A549 (cell line): ENCODE measurements around the gene EYA2. TPM values are rescaled to one million over a fixed set of nuclear protein-coding genes. Genes with fewer than 3 reads are reported as not detected.

Source experiments
- ATAC-seq, 2 experiments: fragments of 200-7000 bp in 1 of 2; fragments of >200 bp in 1 of 2; cut with Nextera tagmentation in 1 of 2; cut with Tn5 transposase in 1 of 2; 3 replicates each; pipeline versions ENCODE4 v1.8.0 to v1.9.1; 2018 to 2020; ENCODE audit warnings: mild to moderate bottlenecking in 1 of 2, moderate library complexity in 1 of 2
- CTCF ChIA-PET: fragments of 300-600 bp; sonication (Branson Sonifier 250); formaldehyde crosslinking; extraction: SDS; loops from one replicate; lab custom pipeline; 2021; ENCODE audit warnings: antibody characterized with exemption, inconsistent platforms; lab: Yijun Ruan, JAX
- POLR2A ChIA-PET: fragments of 350-600 bp; formaldehyde crosslinking; extraction: SDS; loops from one replicate; lab custom pipeline; 2021; ENCODE audit warnings: antibody characterized with exemption, inconsistent platforms; lab: Yijun Ruan, JAX
- DNase-seq, 2 experiments: peaks; one replicate each; pipeline versions ENCODE4 v3.0.0 to v3.0.0-alpha.2; 2011 to 2016; ENCODE audit warnings: low read depth in 1 of 2, low spot score in 1 of 2
- FAIRE-seq: peaks from 2 replicates; lab custom pipeline; 2011; peaks lifted over from hg19 to GRCh38; lab: Jason Lieb, UNC
- H3K27ac ChIP-seq, 2 experiments: fragments of >200 bp; sonication (Bioruptor Twin); formaldehyde crosslinking; 3 replicates each; pipeline ENCODE4 v1.5.1; 2016 to 2017
- H3K4me1 ChIP-seq: fragments of >200 bp; sonication (Bioruptor Twin); formaldehyde crosslinking; 3 replicates; pipeline ENCODE4 v1.6.1; 2016
- H3K4me2 ChIP-seq: fragments of >200 bp; sonication (Bioruptor Twin); formaldehyde crosslinking; 3 replicates; pipeline ENCODE4 v1.6.1; 2016
- H3K4me3 ChIP-seq: fragments of >200 bp; sonication (Bioruptor Twin); formaldehyde crosslinking; 3 replicates; pipeline ENCODE4 v1.5.1; 2016
- H3K9me3 ChIP-seq: fragments of >200 bp; sonication (Bioruptor Twin); formaldehyde crosslinking; 3 replicates; pipeline ENCODE4 v1.6.1; 2016
- CBX2 ChIP-seq: fragments of 200-600 bp; sonication (generic); IDR thresholded peaks from 2 replicates; pipeline ENCODE4 v1.6.1; 2016; ENCODE audit warnings: low read depth, mild to moderate bottlenecking, borderline replicate concordance
- CHD2 ChIP-seq: fragments of 150-350 bp; IDR thresholded peaks from 2 replicates; pipeline ENCODE4 v1.6.1; 2014; ENCODE audit warnings: low read length; ENCODE audit not compliant: partially characterized antibody
- EP300 ChIP-seq, 2 experiments: fragments of >200 bp; sonication (Bioruptor Twin); formaldehyde crosslinking; IDR thresholded peaks; 2 replicates in 1 of 2; 3 replicates in 1 of 2; pipeline ENCODE4 v1.6.1; 2016 to 2017
- FOSL2 ChIP-seq, 2 experiments: fragments of 450-650 bp in 1 of 2; fragments of >200 bp in 1 of 2; sonication (Bioruptor Twin) in 1 of 2; formaldehyde crosslinking; IDR thresholded peaks; 2 replicates each; pipeline versions ENCODE4 v1.5.0 to v1.6.1; 2016 to 2020; ENCODE audit warnings: mild to moderate bottlenecking in 1 of 2, moderate library complexity in 1 of 2
- FOXS1 ChIP-seq: fragments of 250-450 bp; sonication (Bioruptor Pico); IDR thresholded peaks from 2 replicates; pipeline ENCODE4 v1.5.0; 2020; ENCODE audit warnings: mild to moderate bottlenecking, moderate library complexity
- GATA3 ChIP-seq: IDR thresholded peaks from 2 replicates; pipeline ENCODE4 v1.6.1; 2012; ENCODE audit warnings: borderline replicate concordance
- HDAC2 ChIP-seq: fragments of 200-600 bp; sonication (generic); IDR thresholded peaks from 2 replicates; pipeline ENCODE4 v1.6.1; 2016
- JUN ChIP-seq, 2 experiments: fragments of >200 bp; sonication (Bioruptor Twin); formaldehyde crosslinking; IDR thresholded peaks; 2 replicates in 1 of 2; 3 replicates in 1 of 2; pipeline ENCODE4 v1.6.1; 2016 to 2017
- JUNB ChIP-seq: fragments of >200 bp; sonication (Bioruptor Twin); formaldehyde crosslinking; IDR thresholded peaks from 2 replicates; pipeline ENCODE4 v1.6.1; 2016
- KDM1A ChIP-seq: fragments of 200-600 bp; sonication (generic); IDR thresholded peaks from 2 replicates; pipeline ENCODE4 v1.6.1; 2016; ENCODE audit warnings: low read depth, mild to moderate bottlenecking
- MAZ ChIP-seq: fragments of 150-350 bp; IDR thresholded peaks from 2 replicates; pipeline ENCODE4 v1.6.1; 2014; ENCODE audit warnings: antibody characterized with exemption, low read depth, low read length, borderline replicate concordance
- NPAS2 ChIP-seq: fragments of 250-450 bp; sonication (Bioruptor Pico); IDR thresholded peaks from 2 replicates; pipeline ENCODE4 v1.8.0; 2022; ENCODE audit warnings: mild to moderate bottlenecking, moderate library complexity, borderline replicate concordance
- NR3C1 ChIP-seq: fragments of >200 bp; sonication (Bioruptor Twin); formaldehyde crosslinking; IDR thresholded peaks from 3 replicates; pipeline ENCODE4 v1.6.1; 2017
- POLR2A ChIP-seq: IDR thresholded peaks from 2 replicates; pipeline ENCODE4 v1.6.1; 2012; ENCODE audit warnings: mild to moderate bottlenecking, low read length
- RCOR1 ChIP-seq: fragments of 150-350 bp; IDR thresholded peaks from 2 replicates; pipeline ENCODE4 v1.6.1; 2014; ENCODE audit warnings: antibody characterized with exemption, low read length, low read depth
- TFCP2L1 ChIP-seq: fragments of 250-450 bp; sonication (Bioruptor Pico); IDR thresholded peaks from 2 replicates; pipeline ENCODE4 v1.5.0; 2021; ENCODE audit warnings: mild to moderate bottlenecking
- ZSCAN20 ChIP-seq: fragments of 250-450 bp; sonication (Bioruptor Pico); IDR thresholded peaks from 2 replicates; pipeline ENCODE4 v1.8.0; 2022; ENCODE audit warnings: mild to moderate bottlenecking, moderate library complexity
- WGBS: methylation state at CpG from one replicate; pipeline ENCODE4 v1.1.6; 2017; ENCODE audit errors: missing lambda C conversion rate; 5-methylcytosine and 5-hydroxymethylcytosine counted together
- polyA plus RNA-seq, 4 experiments: library from polyadenylated mRNA; depleted of rRNA in 3 of 4; stranded (reverse); fragments of >200 nt; fragmentation: RNase III in 1 of 4; extraction: RNeasy Plus Mini Kit Qiagen cat#74134 plus additional on column Dnase treatment in 1 of 4; gene quantifications; 2 replicates in 3 of 4; 3 replicates in 1 of 4; pipeline ENCODE4 v1.2.3, GENCODE V29; 2011 to 2017
- TF ChIP-seq, protein P1 (sequence below): fragments of 200-600 bp; sonication (generic); IDR thresholded peaks from 2 replicates; pipeline ENCODE4 v1.6.1; 2016; ENCODE audit warnings: antibody characterized with exemption, mild to moderate bottlenecking, moderate library complexity
- TF ChIP-seq, protein P2 (sequence below): fragments of 250-450 bp; sonication (Bioruptor Pico); IDR thresholded peaks from 2 replicates; pipeline ENCODE4 v1.5.0; 2020; ENCODE audit warnings: low read depth, mild to moderate bottlenecking, moderate library complexity

The EYA2 gene
- polyA plus RNA-seq, 2 of the 4 experiments (the other 2 are of a cell fraction), result 4.5 to 4.6 TPM

DNA sequence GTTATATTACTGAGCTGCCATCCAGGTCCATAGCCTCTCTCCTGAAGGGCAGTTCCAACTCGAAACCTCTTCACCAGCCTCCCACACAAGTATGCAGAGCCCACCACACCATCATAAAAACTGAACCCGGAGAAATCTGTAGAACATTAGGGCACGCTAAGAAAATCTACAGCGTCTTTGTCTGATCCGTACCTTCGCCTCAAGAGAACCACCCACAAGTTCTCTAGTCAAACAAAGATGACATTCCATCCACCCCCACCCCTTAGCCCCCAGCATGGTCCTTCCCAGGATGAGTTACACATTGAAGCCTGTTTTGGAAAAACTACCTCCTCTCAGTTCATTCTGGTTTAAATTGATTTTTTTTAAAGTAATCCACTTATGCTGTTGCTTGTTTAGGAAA is 242.1 kb downstream of the EYA2 start:
- no peak for ATAC-seq
- CTCF ChIA-PET, result no interaction called here
- no peak for DNase-seq
- WGBS, result 85% methylated on average over 6 of the region's 6 CpGs
- Histone ChIP-seq H3K4me1 (peaks cover 47% of the 10 kb centered on the region), H3K4me2 (peak overlapping the region; percentile 21; the same call in 2 of the 3 replicates), H3K9me3 (peaks cover 8% of the 10 kb centered on the region; the same call in 2 of the 3 replicates), H3K4me3 (no peak overlapping the region), H3K27ac (peak overlapping the region; percentile 58 to 76)
- POLR2A ChIA-PET, result no interaction called here
- no peak for TF ChIP-seq NR3C1
- TF ChIP-seq, protein P1, sequence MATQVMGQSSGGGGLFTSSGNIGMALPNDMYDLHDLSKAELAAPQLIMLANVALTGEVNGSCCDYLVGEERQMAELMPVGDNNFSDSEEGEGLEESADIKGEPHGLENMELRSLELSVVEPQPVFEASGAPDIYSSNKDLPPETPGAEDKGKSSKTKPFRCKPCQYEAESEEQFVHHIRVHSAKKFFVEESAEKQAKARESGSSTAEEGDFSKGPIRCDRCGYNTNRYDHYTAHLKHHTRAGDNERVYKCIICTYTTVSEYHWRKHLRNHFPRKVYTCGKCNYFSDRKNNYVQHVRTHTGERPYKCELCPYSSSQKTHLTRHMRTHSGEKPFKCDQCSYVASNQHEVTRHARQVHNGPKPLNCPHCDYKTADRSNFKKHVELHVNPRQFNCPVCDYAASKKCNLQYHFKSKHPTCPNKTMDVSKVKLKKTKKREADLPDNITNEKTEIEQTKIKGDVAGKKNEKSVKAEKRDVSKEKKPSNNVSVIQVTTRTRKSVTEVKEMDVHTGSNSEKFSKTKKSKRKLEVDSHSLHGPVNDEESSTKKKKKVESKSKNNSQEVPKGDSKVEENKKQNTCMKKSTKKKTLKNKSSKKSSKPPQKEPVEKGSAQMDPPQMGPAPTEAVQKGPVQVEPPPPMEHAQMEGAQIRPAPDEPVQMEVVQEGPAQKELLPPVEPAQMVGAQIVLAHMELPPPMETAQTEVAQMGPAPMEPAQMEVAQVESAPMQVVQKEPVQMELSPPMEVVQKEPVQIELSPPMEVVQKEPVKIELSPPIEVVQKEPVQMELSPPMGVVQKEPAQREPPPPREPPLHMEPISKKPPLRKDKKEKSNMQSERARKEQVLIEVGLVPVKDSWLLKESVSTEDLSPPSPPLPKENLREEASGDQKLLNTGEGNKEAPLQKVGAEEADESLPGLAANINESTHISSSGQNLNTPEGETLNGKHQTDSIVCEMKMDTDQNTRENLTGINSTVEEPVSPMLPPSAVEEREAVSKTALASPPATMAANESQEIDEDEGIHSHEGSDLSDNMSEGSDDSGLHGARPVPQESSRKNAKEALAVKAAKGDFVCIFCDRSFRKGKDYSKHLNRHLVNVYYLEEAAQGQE, result no peak
- no peak for TF ChIP-seq NPAS2
- no peak for TF ChIP-seq CHD2
- TF ChIP-seq TFCP2L1 (CRISPR knock-in tag), result no peak
- TF ChIP-seq EP300 (IDR thresholded peaks at IDR 0.05), result no peak
- no peak for TF ChIP-seq JUN (IDR thresholded peaks at IDR 0.05)
- no peak for TF ChIP-seq POLR2A
- no peak for TF ChIP-seq RCOR1
- TF ChIP-seq MAZ, result no peak
- no peak for FAIRE-seq

DNA sequence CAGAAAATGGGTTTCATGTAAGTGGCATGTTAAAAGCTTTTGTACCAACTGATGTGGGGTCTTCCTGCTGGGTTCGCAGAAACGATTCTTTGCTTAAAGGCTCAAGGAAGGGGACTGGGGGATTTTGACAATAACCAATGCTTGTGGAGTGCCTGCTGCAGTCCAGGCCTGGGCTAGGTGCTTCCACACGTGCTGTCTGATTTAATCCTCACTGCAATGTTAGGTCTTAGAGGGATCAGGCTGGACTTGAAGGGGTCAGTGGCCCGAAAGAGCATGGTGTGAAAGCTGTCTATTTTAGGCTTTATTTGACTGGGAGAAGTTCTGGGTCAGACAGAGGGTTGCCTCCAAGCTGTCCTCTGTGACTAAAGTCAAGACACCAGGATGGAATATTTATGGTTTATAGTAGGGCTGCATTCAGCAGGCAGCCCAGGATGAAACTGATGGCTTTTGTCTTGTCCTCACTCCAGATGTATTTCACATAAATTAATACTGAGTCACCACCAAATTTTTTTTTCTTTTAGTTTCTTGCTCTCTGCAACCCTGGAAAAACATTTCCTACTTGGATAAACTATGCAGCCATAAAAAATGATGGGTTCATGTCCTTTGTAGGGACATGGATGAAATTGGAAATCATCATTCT is 242.7 kb downstream of the EYA2 start:
- no peak for FAIRE-seq
- peak overlapping the region; percentile 58 to 76; a peak in 5 of 6 replicates for H3K27ac ChIP-seq
- WGBS, result 78% methylated on average over 4 of the region's 4 CpGs
- TF ChIP-seq HDAC2, result no peak
- no peak for TF ChIP-seq FOXS1 (CRISPR knock-in tag)
- no peak for TF ChIP-seq KDM1A
- no peak for TF ChIP-seq FOSL2 (IDR thresholded peaks at IDR 0.05)
- TF ChIP-seq FOSL2 (CRISPR knock-in tag; IDR thresholded peaks at IDR 0.05), result no peak
- TF ChIP-seq, protein P2, sequence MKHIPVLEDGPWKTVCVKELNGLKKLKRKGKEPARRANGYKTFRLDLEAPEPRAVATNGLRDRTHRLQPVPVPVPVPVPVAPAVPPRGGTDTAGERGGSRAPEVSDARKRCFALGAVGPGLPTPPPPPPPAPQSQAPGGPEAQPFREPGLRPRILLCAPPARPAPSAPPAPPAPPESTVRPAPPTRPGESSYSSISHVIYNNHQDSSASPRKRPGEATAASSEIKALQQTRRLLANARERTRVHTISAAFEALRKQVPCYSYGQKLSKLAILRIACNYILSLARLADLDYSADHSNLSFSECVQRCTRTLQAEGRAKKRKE, result no peak
- no peak for TF ChIP-seq JUNB
- TF ChIP-seq CBX2, result no peak
- TF ChIP-seq, all 56 proteins: peak for 0
- H3K4me1 ChIP-seq, result peaks cover 53% of the 10 kb centered on the region
- H3K4me2 ChIP-seq, result peak overlapping the region; percentile 21; the same call in 2 of the 3 replicates
- no peak for ATAC-seq
- no peak overlapping the region for H3K4me3 ChIP-seq
- CTCF ChIA-PET, result no interaction called here
- DNase-seq, result no peak
- POLR2A ChIA-PET, result no interaction called here
- H3K9me3 ChIP-seq, result peaks cover 8% of the 10 kb centered on the region; the same call in 2 of the 3 replicates

DNA sequence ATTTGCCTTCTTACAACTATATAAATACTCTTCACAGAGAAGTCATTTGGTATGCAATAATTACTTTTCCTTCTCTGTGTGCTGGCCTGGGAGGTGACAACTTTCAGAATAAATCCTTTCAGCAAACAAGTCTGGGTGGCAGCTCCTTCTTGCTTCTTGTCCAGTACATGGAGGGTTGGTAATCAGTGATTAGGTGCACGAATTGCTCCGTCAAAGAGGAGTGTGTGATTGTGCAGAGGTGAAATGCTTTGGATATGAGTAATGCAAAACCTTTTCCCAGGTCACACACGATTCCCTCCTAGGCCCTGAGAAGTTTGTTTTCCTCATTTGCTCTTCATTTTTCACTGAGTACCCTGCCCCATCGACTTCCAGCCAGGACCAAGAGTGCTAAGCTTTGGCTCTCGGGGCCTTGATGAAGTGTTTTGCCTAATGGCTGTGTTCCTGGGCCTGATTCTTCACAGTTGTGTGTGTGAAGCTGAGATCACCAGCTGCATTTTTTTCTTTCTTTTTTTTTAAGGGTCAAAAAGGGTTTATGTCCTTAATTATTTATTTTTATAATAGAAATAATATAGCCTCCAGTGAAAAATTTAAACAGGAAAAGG is 245.4 kb downstream of the EYA2 start:
- FAIRE-seq (no peak), DNase-seq (peak in 1 of 2 experiments; percentile 59), ATAC-seq (peak in 1 of 2 experiments; percentile 75; a peak in 3 of 6 replicates)
- Histone ChIP-seq H3K4me2 (peak overlapping the region; percentile 44), H3K4me1 (peaks cover 36% of the 10 kb centered on the region), H3K27ac (peak overlapping the region; percentile 51 to 71), H3K9me3 (peaks cover 8% of the 10 kb centered on the region; the same call in 2 of the 3 replicates), H3K4me3 (no peak overlapping the region)
- ChIA-PET POLR2A (no interaction called here), CTCF (interaction anchor here (0.6 kb wide), 1 partner anchor 381 kb away, joined by 3 read pairs; no protein-coding TSS in a partner anchor)
- peak; percentile 30 for TF ChIP-seq GATA3
- no peak for TF ChIP-seq ZSCAN20 (CRISPR knock-in tag)
- WGBS, result 15% methylated on average over 5 of the region's 5 CpGs
